GM12878 (cell line): ENCODE measurements around the gene UBE2D1. TPM values are rescaled to one million over a fixed set of nuclear protein-coding genes. Genes with fewer than 3 reads are reported as not detected.

Experiments
- ATAC-seq: fragments of 200-7000 bp; cut with Tn5 transposase; 3 replicates; pipeline ENCODE4 v1.9.1; 2020; ENCODE audit warnings: mild to moderate bottlenecking, moderate library complexity
- BruUV-seq: library from RNA; stranded (reverse); fragments of 400-500 nt; replicated peaks from 2 replicates; lab custom pipeline; 2021; lab: Mats Ljungman, UMichigan
- CTCF ChIA-PET: fragments of 300-600 bp; sonication (Branson Sonifier 250); formaldehyde crosslinking; extraction: SDS; loops from one replicate; lab custom pipeline; 2021; ENCODE audit warnings: inconsistent platforms; lab: Yijun Ruan, JAX
- POLR2A ChIA-PET: fragments of 350-600 bp; formaldehyde crosslinking; extraction: SDS; loops from one replicate; lab custom pipeline; 2021; ENCODE audit warnings: inconsistent platforms; lab: Charles Lee
- RAD21 ChIA-PET: fragments of 300-600 bp; sonication (Branson Sonifier 250); formaldehyde crosslinking; loops from one replicate; lab custom pipeline; 2023; ENCODE audit warnings: antibody characterized with exemption; ENCODE audit not compliant: unreplicated experiment; lab: Charles Lee
- SMC1A ChIA-PET: fragments of 300-600 bp; sonication (Branson Sonifier 250); formaldehyde crosslinking; loops from one replicate; lab custom pipeline; 2023; ENCODE audit not compliant: unreplicated experiment, uncharacterized antibody; lab: Charles Lee
- DNase-seq: peaks from one replicate; pipeline ENCODE4 v3.0.0-alpha.2; 2011; ENCODE audit warnings: low read depth, low spot score
- FAIRE-seq: peaks from 3 replicates; lab custom pipeline; 2011; peaks lifted over from hg19 to GRCh38; lab: Jason Lieb, UNC
- H2AFZ ChIP-seq: 2 replicates; pipeline ENCODE4 v1.6.0; 2011; ENCODE audit warnings: low read depth, low read length, control low read depth; ENCODE audit not compliant: control insufficient read depth
- H3K27ac ChIP-seq: 2 replicates; pipeline ENCODE4 v1.5.1; 2011; ENCODE audit warnings: control low read depth; ENCODE audit not compliant: control insufficient read depth, insufficient read depth
- H3K27me3 ChIP-seq, 2 experiments: replicated peaks in 1 of 2; 2 replicates each; pipeline versions ENCODE4 v1.6.0 to v1.6.1; 2011; ENCODE audit warnings: low read length in 1 of 2; ENCODE audit not compliant: control insufficient read depth in 2 of 2, insufficient read depth in 2 of 2
- H3K36me3 ChIP-seq, 2 experiments: 2 replicates each; pipeline ENCODE4 v1.5.1; 2011; ENCODE audit warnings: low read length in 1 of 2; ENCODE audit not compliant: control insufficient read depth in 2 of 2, insufficient read depth in 2 of 2
- H3K4me1 ChIP-seq: 2 replicates; pipeline ENCODE4 v1.6.1; 2011; ENCODE audit warnings: mild to moderate bottlenecking, low read length, moderate library complexity, mixed read lengths; ENCODE audit not compliant: control insufficient read depth, insufficient read depth
- H3K4me2 ChIP-seq: 2 replicates; pipeline ENCODE4 v1.6.0; 2011; ENCODE audit warnings: control low read depth; ENCODE audit not compliant: control insufficient read depth, insufficient read depth
- H3K4me3 ChIP-seq: fragments of 200-600 bp; sonication (generic); 2 replicates; pipeline ENCODE4 v1.5.1; 2016
- H3K79me2 ChIP-seq: 2 replicates; pipeline ENCODE4 v1.6.0; 2011; ENCODE audit warnings: low read length; ENCODE audit not compliant: control insufficient read depth, insufficient read depth
- H3K9ac ChIP-seq: 2 replicates; pipeline ENCODE4 v1.8.0; 2011; ENCODE audit warnings: low read length, control low read depth, mixed read lengths; ENCODE audit not compliant: control insufficient read depth, insufficient read depth
- H3K9me3 ChIP-seq: replicated peaks from 3 replicates; pipeline ENCODE4 v1.5.1; 2011; ENCODE audit warnings: mild to moderate bottlenecking, low read length; ENCODE audit not compliant: control insufficient read depth, insufficient read depth
- H4K20me1 ChIP-seq: 2 replicates; pipeline ENCODE4 v1.6.0; 2011; ENCODE audit not compliant: control insufficient read depth, insufficient read depth
- BCL11A ChIP-seq: IDR thresholded peaks from 2 replicates; pipeline ENCODE4 v1.6.1; 2011; ENCODE audit warnings: low read depth, low read length
- CBFB ChIP-seq: IDR thresholded peaks from 2 replicates; pipeline ENCODE4 v1.6.1; 2016; ENCODE audit warnings: antibody characterized with exemption, low read depth
- CEBPB ChIP-seq, 2 experiments: fragments of 150-350 bp in 1 of 2; IDR thresholded peaks; 2 replicates each; pipeline ENCODE4 v1.6.1; 2012 to 2014; ENCODE audit warnings: low read depth in 2 of 2, low read length in 2 of 2, borderline replicate concordance in 1 of 2, inconsistent platforms in 1 of 2
- EED ChIP-seq: sonication (generic); IDR thresholded peaks from 2 replicates; pipeline ENCODE4 v1.6.1; 2016; ENCODE audit warnings: antibody characterized with exemption, low read depth
- ESRRA ChIP-seq: IDR thresholded peaks from 2 replicates; pipeline ENCODE4 v1.6.1; 2012; ENCODE audit warnings: mild to moderate bottlenecking, low read length, improper control_type of control experiment
- HDGF ChIP-seq: fragments of 450-650 bp; IDR thresholded peaks from 2 replicates; pipeline ENCODE4 v1.6.1; 2016; ENCODE audit warnings: antibody characterized with exemption
- LARP7 ChIP-seq: fragments of 450-650 bp; IDR thresholded peaks from 2 replicates; pipeline ENCODE4 v1.6.1; 2017; ENCODE audit warnings: mild to moderate bottlenecking
- MEF2A ChIP-seq: IDR thresholded peaks from 2 replicates; pipeline ENCODE4 v1.6.1; 2011; ENCODE audit warnings: low read depth, mild to moderate bottlenecking, low read length, moderate library complexity; ENCODE audit not compliant: insufficient read depth
- MEF2B ChIP-seq: fragments of 450-650 bp; IDR thresholded peaks from 2 replicates; pipeline ENCODE4 v1.6.1; 2018; ENCODE audit warnings: mild to moderate bottlenecking, moderate library complexity; ENCODE audit not compliant: partially characterized antibody, poor library complexity, severe bottlenecking
- MYC ChIP-seq: IDR thresholded peaks from 2 replicates; pipeline ENCODE4 v1.6.1; 2011; ENCODE audit warnings: mild to moderate bottlenecking, low read length, moderate library complexity, inconsistent platforms; ENCODE audit not compliant: insufficient read depth, insufficient replicate concordance, insufficient read length, severe bottlenecking
- NFIC ChIP-seq: IDR thresholded peaks from 2 replicates; pipeline ENCODE4 v1.6.1; 2012; ENCODE audit warnings: low read depth, mild to moderate bottlenecking, inconsistent platforms, low read length, moderate library complexity
- PML ChIP-seq: IDR thresholded peaks from 2 replicates; pipeline ENCODE4 v1.6.1; 2012; ENCODE audit warnings: low read length, inconsistent platforms
- RUNX3 ChIP-seq: IDR thresholded peaks from 2 replicates; pipeline ENCODE4 v1.6.1; 2012; ENCODE audit warnings: low read length, inconsistent platforms
- SIN3A ChIP-seq: IDR thresholded peaks from 2 replicates; pipeline ENCODE4 v1.6.1; 2012; ENCODE audit warnings: low read depth, low read length, improper control_type of control experiment
- ZNF274 ChIP-seq: IDR thresholded peaks from one replicate; pipeline ENCODE4 v1.8.0; 2011; ENCODE audit not compliant: insufficient read length, insufficient read depth
- ZNF384 ChIP-seq: IDR thresholded peaks from 2 replicates; pipeline ENCODE4 v1.6.1; 2012; ENCODE audit warnings: low read depth, mild to moderate bottlenecking, low read length, improper control_type of control experiment, borderline replicate concordance
- ZNF622 ChIP-seq: fragments of 450-650 bp; IDR thresholded peaks from 2 replicates; pipeline ENCODE4 v1.6.1; 2017; ENCODE audit warnings: mild to moderate bottlenecking, inconsistent platforms
- WGBS: methylation state at CpG from one replicate; pipeline ENCODE4 v1.1.6; 2016; ENCODE audit warnings: low lambda C conversion rate; ENCODE audit not compliant: insufficient replicate concordance, insufficient coverage; ENCODE audit errors: missing lambda C conversion rate; 5-methylcytosine and 5-hydroxymethylcytosine counted together
- in situ Hi-C: fragments of 300-500 bp; cut with MboI; formaldehyde crosslinking; loops from 9 replicates; pipeline ENCODE4 v1.14.3; 2018; ENCODE audit warnings: mixed read lengths
- intact Hi-C: fragments of 100-400 bp; cut with micrococcal nuclease; formaldehyde crosslinking; loops from one replicate; pipeline ENCODE4 v1.14.2; 2022; ENCODE audit not compliant: unreplicated experiment
- polyA plus RNA-seq, 11 experiments: library from polyadenylated mRNA; depleted of rRNA in 4 of 11; unstranded in 6 of 11; stranded (reverse) in 5 of 11; fragments of >200 nt; fragmentation: Nextera tagmentation in 4 of 11; fragmentation: Illumina TruSeq in 1 of 11; extraction: Ambion mirVana in 4 of 11; extraction: Trizol in 1 of 11; gene quantifications; 1 replicate in 1 of 11; 2 replicates in 10 of 11; pipeline versions ENCODE4 v1.2.1 to v1.2.3, GENCODE V29; 2011 to 2016; ENCODE audit warnings: inconsistent platforms in 2 of 11, missing spikeins in 2 of 11, low read depth in 1 of 11
- total RNA-seq, 4 experiments: library from RNA; depleted of rRNA in 3 of 4; stranded (reverse); fragments of >200 nt in 3 of 4; fragmentation: Illumina TruSeq in 1 of 4; extraction: Trizol in 1 of 4; gene quantifications; 2 replicates each; pipeline versions ENCODE4 v1.2.1 to v1.2.3, GENCODE V29; 2013 to 2021

Gene UBE2D1
- total and polyA plus RNA-seq, 10 of the 15 experiments (the other 5 are each of a cell fraction or from before 2014, with no cell fraction given): 6.1 to 32.0 (median 15.5) TPM

GRCh38 chr10:58385784-58386112, 50.9 kb downstream of the UBE2D1 start:
- SMC1A ChIA-PET: interaction anchor here (0.6 to 5.2 kb wide), 13 partner anchors 9 to 208 kb away, joined by 3 to 58 read pairs (median 3); partner anchors contain the start of gene CISD1
- peak; percentile 8 for ATAC-seq
- Histone ChIP-seq H3K9ac (peak overlapping the region; percentile 92), H2AFZ (peak overlapping the region; percentile 90), H3K79me2 (peaks cover 41% of the 10 kb centered on the region), H3K9me3 (no peaks in the 10 kb centered on the region), H3K4me2 (peak overlapping the region; percentile 68), H3K4me1 (peaks cover 5% of the 10 kb centered on the region), H3K4me3 (peak overlapping the region; percentile 85), H3K27ac (peak overlapping the region; percentile 88), H4K20me1 (no peaks in the 10 kb centered on the region), H3K36me3 (peaks cover 0 to 14% of the 10 kb centered on the region in 2 experiments; a peak in 2 of 4 replicates), H3K27me3 (no peaks in the 10 kb centered on the region)
- POLR2A ChIA-PET: interaction anchor here (0.9 to 2.3 kb wide), 3 partner anchors 40 to 85 kb away, joined by 3 to 10 read pairs (median 6); partner anchors contain the start of gene UBE2D1
- in situ Hi-C loops (loop anchor here (10.0 kb wide), 1 partner anchor 211 kb away; no protein-coding TSS in a partner anchor), intact Hi-C loops (loop anchor here (1.0 to 10.0 kb wide), 4 partner anchors 51 to 1969 kb away; no protein-coding TSS in a partner anchor)
- BruUV-seq: TSS peak; percentile 66
- 2% methylated on average over 15 of the region's 15 CpGs for WGBS
- CTCF ChIA-PET: interaction anchor here (0.6 to 5.7 kb wide), 6 partner anchors 17 to 94 kb away, joined by 3 to 67 read pairs (median 4); partner anchors contain the start of gene UBE2D1
- RAD21 ChIA-PET: interaction anchor here (1.1 to 4.1 kb wide), 5 partner anchors 82 to 119 kb away, joined by 3 to 41 read pairs (median 8); partner anchors contain the start of gene CISD1
- DNase-seq: no peak
- TF ChIP-seq MYC (no peak), CEBPB (IDR thresholded peaks at IDR 0.05; ENCODE audit: borderline replicate concordance in 1 of 2, low read depth in 2 of 2, low read length in 2 of 2) (no peak), ESRRA (no peak), MEF2B (no peak), BCL11A (no peak), PML (no peak), SIN3A (no peak), ZNF274 (no peak), LARP7 (no peak), HDGF (no peak), ZNF384 (no peak), NFIC (no peak), RUNX3 (no peak), CBFB (no peak), EED (no peak), MEF2A (no peak), ZNF622 (no peak)
- no peak for FAIRE-seq
